Measurements from ENCODE around the gene FAM234A.

Gene FAM234A

DNA sequence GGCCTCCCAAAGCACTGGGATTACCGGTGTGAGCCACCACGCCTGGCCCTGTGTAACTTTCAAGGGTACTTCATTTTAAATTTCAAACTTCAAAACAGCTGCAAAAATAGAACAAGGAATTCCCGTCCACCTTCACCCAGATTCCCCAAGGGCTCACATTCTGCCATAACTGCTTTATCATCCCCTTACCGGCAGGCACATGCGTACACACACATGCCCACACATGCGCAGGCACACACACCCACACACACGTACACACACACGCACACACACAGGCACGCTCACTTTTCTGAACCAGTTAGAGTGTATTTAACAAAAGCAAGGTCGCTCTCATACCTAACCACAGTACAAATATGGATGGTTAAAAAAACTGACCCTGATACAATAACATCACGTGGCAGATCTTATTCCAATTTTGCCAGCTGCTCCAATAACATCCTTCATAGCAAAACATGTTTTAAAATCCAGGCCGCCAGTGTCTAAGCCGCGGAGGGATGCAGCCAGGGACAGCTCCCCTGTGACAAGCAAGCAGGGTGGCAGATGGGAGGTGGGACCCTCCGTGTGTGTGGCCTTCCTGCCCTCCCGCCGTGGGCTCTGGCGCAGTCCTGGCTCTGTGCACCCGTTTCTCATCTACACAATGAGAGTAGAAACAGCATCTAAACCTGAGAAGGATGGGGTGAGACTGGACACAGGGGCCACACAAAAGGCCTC, 71.5 kb downstream of the FAM234A start:
- Mint-ChIP-seq H3K4me1 (peaks cover 10% of the 10 kb centered on the region), H3K36me3 (ENCODE audit: low read depth) (peaks cover 13% of the 10 kb centered on the region), H3K9me3 (no peaks in the 10 kb centered on the region), H3K4me3 (no peak overlapping the region), H3K27me3 (no peaks in the 10 kb centered on the region), H3K27ac (no peak overlapping the region)
- ATAC-seq (no peak), DNase-seq (no peak)

- Mint-ChIP-seq H3K4me1 (peaks cover 10% of the 10 kb centered on the region), H3K36me3 (ENCODE audit: low read depth) (peaks cover 13% of the 10 kb centered on the region), H3K9me3 (no peaks in the 10 kb centered on the region), H3K27ac (no peak overlapping the region), H3K4me3 (no peak overlapping the region), H3K27me3 (no peaks in the 10 kb centered on the region)
- DNase-seq (no peak), ATAC-seq (no peak)
Measured at GRCh38 chr16:306911-307370, 72.3 kb downstream of the FAM234A start.

DNA sequence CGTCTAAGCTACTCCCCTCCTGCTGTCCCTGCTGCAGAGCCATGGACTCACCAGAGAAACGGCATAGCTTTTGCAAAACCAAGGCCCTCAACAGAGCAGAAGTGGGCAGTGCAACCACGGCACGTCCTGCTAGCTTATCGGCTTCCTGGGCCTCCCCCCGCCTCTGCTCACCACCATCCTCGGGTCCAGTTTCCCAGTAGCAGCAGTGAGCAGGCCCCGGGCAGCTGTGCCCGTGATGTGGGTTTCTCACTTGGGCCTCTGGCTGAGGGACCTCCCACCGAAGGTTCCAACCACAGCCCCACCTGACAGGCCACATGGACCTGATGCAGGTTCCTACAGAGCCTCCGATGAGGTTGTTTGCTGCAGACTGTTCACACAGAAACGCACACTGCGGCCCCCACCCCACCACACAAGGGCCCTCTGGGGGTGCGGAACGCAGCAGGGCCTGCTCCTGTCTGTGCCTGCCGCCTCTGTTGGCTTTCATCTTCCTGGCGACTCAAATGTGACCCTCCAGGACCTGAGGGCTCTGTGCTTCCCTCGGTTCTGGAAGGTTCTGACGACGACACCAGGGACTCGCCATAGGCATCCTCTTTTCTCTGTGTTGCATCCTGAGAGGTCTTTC, 73.2 kb downstream of the FAM234A start:
- H3K4me3 Mint-ChIP-seq: no peak overlapping the region
- H3K27ac Mint-ChIP-seq: no peak overlapping the region
- ATAC-seq: peak; percentile 22
- no peak for DNase-seq
- peaks cover 18% of the 10 kb centered on the region for H3K36me3 Mint-ChIP-seq (ENCODE audit: low read depth)
- no peaks in the 10 kb centered on the region for H3K9me3 Mint-ChIP-seq
- no peaks in the 10 kb centered on the region for H3K27me3 Mint-ChIP-seq
- peaks cover 10% of the 10 kb centered on the region for H3K4me1 Mint-ChIP-seq

- Mint-ChIP-seq H3K4me1 (peaks cover 10% of the 10 kb centered on the region), H3K4me3 (no peak overlapping the region), H3K36me3 (ENCODE audit: low read depth) (peaks cover 14% of the 10 kb centered on the region), H3K27me3 (no peaks in the 10 kb centered on the region), H3K9me3 (no peaks in the 10 kb centered on the region), H3K27ac (no peak overlapping the region)
- ATAC-seq (peak; percentile 21), DNase-seq (no peak)
Measured at GRCh38 chr16:309476-309875, 74.9 kb downstream of the FAM234A start.

GRCh38 chr16:311725-312124, 77.1 kb downstream of the FAM234A start:
- Mint-ChIP-seq H3K9me3 (no peaks in the 10 kb centered on the region), H3K4me1 (peaks cover 11% of the 10 kb centered on the region), H3K4me3 (no peak overlapping the region), H3K36me3 (ENCODE audit: low read depth) (peaks cover 12% of the 10 kb centered on the region), H3K27ac (no peak overlapping the region), H3K27me3 (no peaks in the 10 kb centered on the region)
- DNase-seq (no peak), ATAC-seq (no peak)

DNA sequence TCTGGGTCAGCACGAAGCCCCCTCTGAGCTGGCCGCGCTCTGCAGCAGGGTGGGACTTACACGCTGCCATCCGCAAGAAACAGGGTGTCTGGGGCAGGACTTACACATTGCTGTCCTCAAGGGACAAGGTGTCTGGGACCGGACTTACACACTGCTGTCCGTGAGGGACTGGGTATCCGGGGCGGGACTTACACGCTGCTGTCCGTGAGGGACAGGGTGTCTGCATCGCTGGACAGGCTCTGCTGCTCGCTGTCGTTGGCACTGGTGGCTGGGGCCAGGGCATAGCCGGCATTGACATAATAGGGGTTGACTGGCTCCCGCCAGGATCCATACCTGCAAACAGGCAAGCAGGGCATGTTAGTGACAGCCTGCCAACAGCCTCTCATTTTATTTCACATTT, 79.7 kb downstream of the FAM234A start:
- H3K4me1 Mint-ChIP-seq: peaks cover 23% of the 10 kb centered on the region
- no peak overlapping the region for H3K4me3 Mint-ChIP-seq
- ATAC-seq (no peak), DNase-seq (no peak)
- no peaks in the 10 kb centered on the region for H3K9me3 Mint-ChIP-seq
- no peaks in the 10 kb centered on the region for H3K27me3 Mint-ChIP-seq
- H3K36me3 Mint-ChIP-seq (ENCODE audit: low read depth): peaks cover 10% of the 10 kb centered on the region
- H3K27ac Mint-ChIP-seq: no peak overlapping the region

- DNase-seq (no peak), ATAC-seq (no peak)
- H3K4me1 Mint-ChIP-seq: peaks cover 24% of the 10 kb centered on the region
- H3K36me3 Mint-ChIP-seq (ENCODE audit: low read depth): peaks cover 13% of the 10 kb centered on the region
- H3K4me3 Mint-ChIP-seq: no peak overlapping the region
- H3K27ac Mint-ChIP-seq: no peak overlapping the region
- no peaks in the 10 kb centered on the region for H3K9me3 Mint-ChIP-seq
- H3K27me3 Mint-ChIP-seq: no peaks in the 10 kb centered on the region
Measured at GRCh38 chr16:314795-315299, 80.2 kb downstream of the FAM234A start.
